ENCODE results near the gene DKK1. TPM values are rescaled to one million over a fixed set of nuclear protein-coding genes. Genes with fewer than 3 reads are reported as not detected.

Gene DKK1
- total RNA-seq, 2 donors from 2014 or later, result 0.82 TPM; not detected in 1

DNA sequence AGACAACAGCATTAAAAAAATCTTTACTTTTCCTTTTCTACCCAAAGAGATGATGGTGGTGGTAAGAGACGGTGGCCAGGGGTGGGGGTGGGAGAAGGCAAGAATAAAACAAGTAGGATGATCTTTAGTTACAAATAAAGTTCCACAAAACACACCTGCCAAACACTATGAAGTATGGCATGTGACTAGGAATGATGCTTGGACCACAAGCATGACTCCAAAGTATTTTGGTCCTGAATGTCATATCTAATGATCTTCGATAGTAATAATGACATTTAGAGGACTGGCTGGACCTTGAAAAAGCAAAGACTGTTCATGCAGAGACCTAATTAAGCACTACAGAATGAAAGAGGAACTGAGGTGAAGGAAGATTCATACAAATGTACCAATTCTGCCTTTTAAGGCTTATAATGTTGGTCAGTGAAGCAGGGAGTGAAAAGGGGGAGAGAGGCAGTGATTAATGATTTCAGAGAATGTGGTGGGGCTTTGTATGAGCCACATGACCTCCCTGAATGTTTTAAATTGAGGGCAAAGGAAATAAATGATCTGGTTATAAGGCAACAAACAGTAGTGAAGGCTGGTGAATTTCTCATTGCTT lies 29.6 kb upstream of the DKK1 start:
- intact Hi-C loops (cut with DNase I), result no loop called here
- TF ChIP-seq CTCF (IDR thresholded peaks at IDR 0.05), result no peak
- Histone ChIP-seq H3K27me3 (no peaks in the 10 kb centered on the region), H3K27ac (no peak overlapping the region), H3K36me3 (no peaks in the 10 kb centered on the region), H3K4me3 (no peak overlapping the region), H3K9me3 (no peaks in the 10 kb centered on the region), H3K4me1 (no peaks in the 10 kb centered on the region), H3K9ac (ENCODE audit: low read depth in 2 of 2, low read length in 2 of 2) (no peak overlapping the region)
- DNase-seq, result no peak

GRCh38 chr10:52287866-52288265 lies 26.2 kb upstream of the DKK1 start:
- no peak for TF ChIP-seq CTCF (IDR thresholded peaks at IDR 0.05)
- Histone ChIP-seq H3K4me1 (no peaks in the 10 kb centered on the region), H3K4me3 (no peak overlapping the region), H3K36me3 (no peaks in the 10 kb centered on the region), H3K9me3 (no peaks in the 10 kb centered on the region), H3K27me3 (no peaks in the 10 kb centered on the region), H3K9ac (ENCODE audit: low read depth in 2 of 2, low read length in 2 of 2) (no peak overlapping the region), H3K27ac (no peak overlapping the region)
- intact Hi-C loops (cut with DNase I), result no loop called here
- no peak for DNase-seq

DNA sequence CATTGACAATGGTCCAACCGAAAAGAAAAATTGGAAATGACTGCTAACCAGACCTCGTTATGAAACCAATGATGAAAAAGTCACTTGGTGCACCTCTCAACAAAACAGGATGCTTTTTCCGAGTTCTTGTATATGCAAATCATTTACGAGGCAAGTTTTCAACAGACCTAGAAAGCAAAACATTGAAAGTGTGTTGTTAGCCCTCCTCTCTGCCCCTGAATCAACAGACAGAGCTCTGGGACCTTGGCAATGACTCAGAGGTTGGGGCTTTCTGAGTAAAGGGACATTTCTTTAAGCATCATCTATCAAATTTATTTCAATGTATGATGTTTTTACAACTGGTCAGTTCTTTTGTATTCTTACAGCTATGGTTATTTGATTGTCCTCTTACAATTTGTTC lies 16.3 kb upstream of the DKK1 start:
- Histone ChIP-seq H3K27ac (no peak overlapping the region), H3K9ac (ENCODE audit: low read depth in 2 of 2, low read length in 2 of 2) (no peak overlapping the region), H3K36me3 (no peaks in the 10 kb centered on the region), H3K27me3 (no peaks in the 10 kb centered on the region), H3K4me3 (no peak overlapping the region), H3K4me1 (no peaks in the 10 kb centered on the region), H3K9me3 (no peaks in the 10 kb centered on the region)
- intact Hi-C loops (cut with DNase I), result no loop called here
- DNase-seq, result no peak
- TF ChIP-seq CTCF (IDR thresholded peaks at IDR 0.05), result no peak

GRCh38 chr10:52300599-52301277 lies 13.3 kb upstream of the DKK1 start:
- H3K9ac ChIP-seq (ENCODE audit: low read depth in 2 of 2, low read length in 2 of 2), result no peak overlapping the region
- DNase-seq, result no peak
- intact Hi-C loops (cut with DNase I), result no loop called here
- H3K4me3 ChIP-seq, result no peak overlapping the region
- no peaks in the 10 kb centered on the region for H3K36me3 ChIP-seq
- H3K4me1 ChIP-seq, result no peaks in the 10 kb centered on the region
- H3K27me3 ChIP-seq, result no peaks in the 10 kb centered on the region
- TF ChIP-seq CTCF (IDR thresholded peaks at IDR 0.05), result no peak
- H3K27ac ChIP-seq, result no peak overlapping the region
- H3K9me3 ChIP-seq, result no peaks in the 10 kb centered on the region

GRCh38 chr10:52308251-52309031 lies 5.6 kb upstream of the DKK1 start:
- Histone ChIP-seq H3K9ac (ENCODE audit: low read depth in 2 of 2, low read length in 2 of 2) (peak overlapping the region in 1 of 2 donors; percentile 35), H3K4me1 (no peaks in the 10 kb centered on the region), H3K27ac (no peak overlapping the region), H3K27me3 (peaks cover 15% of the 10 kb centered on the region), H3K9me3 (no peaks in the 10 kb centered on the region), H3K4me3 (peak overlapping the region; percentile 48), H3K36me3 (no peaks in the 10 kb centered on the region)
- intact Hi-C loops (cut with DNase I), result loop anchor here (5.0 kb wide), 1 partner anchor 179 kb away; no protein-coding TSS in a partner anchor
- peak; percentile 35 for DNase-seq
- TF ChIP-seq CTCF (IDR thresholded peaks at IDR 0.05), result peak; percentile 55
